Measurements from ENCODE around the gene SRMS. TPM values are rescaled to one million over a fixed set of nuclear protein-coding genes. Genes with fewer than 3 reads are reported as not detected.

Gene SRMS
- total and polyA plus RNA-seq, 2 donors (not counting 3 experiments of a cell fraction or from before 2014, with no cell fraction given), result not detected

GRCh38 chr20:63546256-63546955 is 1.1 kb downstream of the SRMS start:
- no peak overlapping the region for H3K4me2 ChIP-seq (ENCODE audit: insufficient read depth, low read length)
- no peak overlapping the region for H3K4me3 ChIP-seq (replicated peaks in 1 of 3; ENCODE audit: insufficient read depth in 1 of 3, low read depth in 1 of 3, low read length in 3 of 3)
- DNase-seq (ENCODE audit: low read depth, low spot score), result no peak
- FAIRE-seq, result no peak
- no peaks in the 10 kb centered on the region for H3K36me3 ChIP-seq (ENCODE audit: control insufficient read depth in 2 of 2, extremely low read depth in 1 of 2, insufficient read depth in 2 of 2, low read length in 2 of 2)
- no TSS peak for BruUV-seq (replicated peaks)
- no peaks in the 10 kb centered on the region for H3K79me2 ChIP-seq (ENCODE audit: control insufficient read depth, insufficient read depth, low read length)
- no peaks in the 10 kb centered on the region for H3K9me1 ChIP-seq (replicated peaks; ENCODE audit: control insufficient read depth, extremely low read depth, insufficient read depth, low read length)
- no peak overlapping the region for H3K9ac ChIP-seq (replicated peaks; ENCODE audit: extremely low read depth, insufficient read depth, low read length)
- no peaks in the 10 kb centered on the region for H3K27me3 ChIP-seq (ENCODE audit: control insufficient read depth in 2 of 2, insufficient read depth in 2 of 2, low read length in 2 of 2)
- TF ChIP-seq MYC (IDR thresholded peaks at IDR 0.05; ENCODE audit: low read depth, low read length) (no peak), POLR2AphosphoS5 (IDR thresholded peaks at IDR 0.05; ENCODE audit: insufficient read depth, low read depth, low read length) (no peak), JUN (IDR thresholded peaks at IDR 0.05; ENCODE audit: borderline replicate concordance, insufficient read depth, insufficient read length, low read depth) (no peak), POLR2A (IDR thresholded peaks at IDR 0.05; ENCODE audit: low read depth, low read length) (no peak), GATA2 (IDR thresholded peaks at IDR 0.05; ENCODE audit: insufficient read depth, insufficient read length, low read depth, low read length) (no peak), FOS (IDR thresholded peaks at IDR 0.05; ENCODE audit: borderline replicate concordance, insufficient read depth, low read length) (no peak), EZH2 (IDR thresholded peaks at IDR 0.05; ENCODE audit: borderline replicate concordance, low read depth, low read length, severe bottlenecking) (no peak)
- TF ChIP-seq, protein P1, sequence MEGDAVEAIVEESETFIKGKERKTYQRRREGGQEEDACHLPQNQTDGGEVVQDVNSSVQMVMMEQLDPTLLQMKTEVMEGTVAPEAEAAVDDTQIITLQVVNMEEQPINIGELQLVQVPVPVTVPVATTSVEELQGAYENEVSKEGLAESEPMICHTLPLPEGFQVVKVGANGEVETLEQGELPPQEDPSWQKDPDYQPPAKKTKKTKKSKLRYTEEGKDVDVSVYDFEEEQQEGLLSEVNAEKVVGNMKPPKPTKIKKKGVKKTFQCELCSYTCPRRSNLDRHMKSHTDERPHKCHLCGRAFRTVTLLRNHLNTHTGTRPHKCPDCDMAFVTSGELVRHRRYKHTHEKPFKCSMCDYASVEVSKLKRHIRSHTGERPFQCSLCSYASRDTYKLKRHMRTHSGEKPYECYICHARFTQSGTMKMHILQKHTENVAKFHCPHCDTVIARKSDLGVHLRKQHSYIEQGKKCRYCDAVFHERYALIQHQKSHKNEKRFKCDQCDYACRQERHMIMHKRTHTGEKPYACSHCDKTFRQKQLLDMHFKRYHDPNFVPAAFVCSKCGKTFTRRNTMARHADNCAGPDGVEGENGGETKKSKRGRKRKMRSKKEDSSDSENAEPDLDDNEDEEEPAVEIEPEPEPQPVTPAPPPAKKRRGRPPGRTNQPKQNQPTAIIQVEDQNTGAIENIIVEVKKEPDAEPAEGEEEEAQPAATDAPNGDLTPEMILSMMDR (IDR thresholded peaks at IDR 0.05; ENCODE audit: extremely low read depth in 1 of 2, insufficient read depth in 1 of 2, low read depth in 1 of 2, low read length in 2 of 2), result no peak
- TF ChIP-seq, protein P2, sequence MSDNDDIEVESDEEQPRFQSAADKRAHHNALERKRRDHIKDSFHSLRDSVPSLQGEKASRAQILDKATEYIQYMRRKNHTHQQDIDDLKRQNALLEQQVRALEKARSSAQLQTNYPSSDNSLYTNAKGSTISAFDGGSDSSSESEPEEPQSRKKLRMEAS (IDR thresholded peaks at IDR 0.05; ENCODE audit: insufficient read depth, insufficient read length), result no peak
- no peak overlapping the region for H3K27ac ChIP-seq (ENCODE audit: insufficient read depth, low read depth, low read length)
- ChIA-PET POLR2A (no interaction called here), CTCF (interaction anchor here (1.1 to 1.9 kb wide), 2 partner anchors 8 to 43 kb away, joined by 3 to 12 read pairs; partner anchors contain the start of gene PTK6)
- H3K4me1 ChIP-seq (ENCODE audit: control insufficient read depth, extremely low read depth, insufficient read depth, low read length), result no peaks in the 10 kb centered on the region
- no peak overlapping the region for H2AFZ ChIP-seq (ENCODE audit: low read depth, low read length)
- dilution Hi-C loops (cut with MboI; ENCODE audit: extremely low pct_ligation_motif_present, low sequenced_read_pairs) (no loop called here), intact Hi-C loops (cut with micrococcal nuclease) (no loop called here)
- H4K20me1 ChIP-seq (replicated peaks; ENCODE audit: control insufficient read depth, extremely low read depth, insufficient read depth, low read length), result no peaks in the 10 kb centered on the region
- no peaks in the 10 kb centered on the region for H3K9me3 ChIP-seq (replicated peaks; ENCODE audit: control insufficient read depth, insufficient read depth, low read length)

Measured in endothelial cell of umbilical vein (primary cell).